ENCODE data around the gene IKZF5.
A peak's percentile ranks its signal among the peaks of the same experiment; 100 is the strongest.

IKZF5 gene

DNA sequence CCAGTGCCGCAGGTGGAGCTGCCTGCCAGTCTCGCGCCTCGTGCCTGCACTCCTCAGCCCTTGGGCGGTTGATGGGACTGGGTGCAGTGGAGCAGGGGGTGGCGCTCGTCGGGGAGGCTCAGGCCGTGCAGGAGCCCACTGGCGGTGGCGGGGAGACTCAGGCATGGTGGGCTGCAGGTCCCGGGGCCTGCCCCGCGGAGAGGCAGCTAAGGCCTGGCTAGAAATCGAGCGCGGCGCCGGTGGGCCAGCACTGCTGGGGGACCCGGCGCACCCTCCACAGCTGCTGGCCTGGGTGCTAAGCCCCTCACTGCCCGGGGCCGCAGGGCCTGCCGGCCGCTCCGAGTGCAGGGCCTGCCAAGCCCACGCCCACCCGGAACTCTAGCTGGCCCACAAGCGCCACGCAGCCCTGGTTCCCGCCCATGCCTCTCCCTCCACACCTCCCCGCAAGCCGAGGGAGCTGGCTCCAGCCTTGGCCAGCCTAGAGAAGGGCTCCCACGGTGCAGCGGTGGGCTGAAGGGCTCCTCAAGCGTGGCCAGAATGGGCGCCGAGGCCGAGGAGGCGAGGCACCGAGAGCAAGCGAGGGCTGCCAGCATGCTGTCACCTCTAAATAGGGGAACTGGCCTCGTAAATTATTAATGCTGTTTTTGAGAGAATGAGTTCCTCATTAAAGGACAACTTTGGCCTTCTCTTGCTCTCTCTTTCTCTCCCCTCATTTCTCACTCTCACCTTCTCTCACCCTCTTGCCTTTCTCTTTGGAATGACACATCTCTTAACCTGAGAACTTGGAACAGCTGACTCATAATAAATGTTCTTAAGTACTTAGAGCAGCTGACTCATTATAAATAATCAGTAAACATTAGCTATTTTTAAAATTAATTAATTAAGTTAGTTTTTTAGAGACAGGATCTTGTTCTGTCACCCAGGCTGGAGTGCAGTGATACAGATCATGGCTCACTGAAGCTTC lies 5.1 kb upstream of the IKZF5 start:
- DNase-seq, result no peak

DNA sequence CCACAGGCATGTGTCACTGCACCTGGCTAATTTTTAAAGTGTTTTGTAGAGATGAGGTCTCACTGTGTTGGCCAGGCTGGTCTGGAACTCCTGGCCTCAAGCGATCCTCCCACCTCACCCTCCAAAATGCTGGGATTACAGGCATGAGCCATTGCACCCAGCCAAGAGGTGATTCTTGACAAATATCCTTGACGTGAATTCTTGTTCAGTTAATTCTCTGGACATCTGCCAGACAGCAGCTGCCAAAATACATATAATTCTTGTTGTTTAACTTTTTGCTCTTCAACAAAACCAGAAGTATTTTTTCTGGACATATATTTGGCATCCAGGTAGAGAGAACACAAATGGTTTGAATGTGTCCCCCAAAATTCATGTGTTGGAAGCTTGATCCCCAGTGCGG lies 3.4 kb upstream of the IKZF5 start:
- DNase-seq, result no peak

DNA sequence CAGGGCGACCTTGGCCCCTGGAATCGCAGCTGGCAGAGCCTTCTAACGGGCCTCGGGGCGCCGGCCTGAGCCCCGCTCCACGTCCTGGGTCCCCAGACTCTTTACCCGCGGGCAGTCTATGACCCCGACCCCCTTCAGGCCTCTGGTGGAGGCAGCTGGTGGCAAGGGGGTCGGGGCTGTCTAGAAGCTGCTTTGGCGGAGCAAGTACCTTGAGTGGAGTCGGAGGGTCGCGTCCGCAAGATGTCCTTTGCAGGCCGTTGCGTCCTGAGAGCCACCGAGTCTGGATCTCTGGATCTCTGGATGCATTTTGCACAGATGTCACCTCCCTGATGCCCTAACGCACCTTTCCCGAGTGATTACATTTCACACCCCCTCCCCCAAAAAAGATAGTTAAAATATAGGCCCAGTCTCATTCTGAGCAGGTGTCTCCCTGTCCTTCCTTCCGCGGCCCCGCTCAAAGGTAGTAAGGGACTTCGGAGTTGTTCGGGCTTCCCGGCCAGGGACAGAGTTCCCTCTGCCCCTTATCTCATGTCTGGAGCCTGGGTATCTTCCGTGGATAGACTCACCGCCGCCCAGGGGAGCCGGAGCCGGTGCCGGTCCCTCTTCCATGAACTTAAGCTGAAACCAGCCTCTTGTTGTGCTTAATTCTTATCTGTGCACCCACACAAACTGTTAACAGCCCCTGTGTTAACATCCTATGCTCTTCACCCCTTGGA lies 668 bp upstream of the IKZF5 start:
- no peak for DNase-seq

DNA sequence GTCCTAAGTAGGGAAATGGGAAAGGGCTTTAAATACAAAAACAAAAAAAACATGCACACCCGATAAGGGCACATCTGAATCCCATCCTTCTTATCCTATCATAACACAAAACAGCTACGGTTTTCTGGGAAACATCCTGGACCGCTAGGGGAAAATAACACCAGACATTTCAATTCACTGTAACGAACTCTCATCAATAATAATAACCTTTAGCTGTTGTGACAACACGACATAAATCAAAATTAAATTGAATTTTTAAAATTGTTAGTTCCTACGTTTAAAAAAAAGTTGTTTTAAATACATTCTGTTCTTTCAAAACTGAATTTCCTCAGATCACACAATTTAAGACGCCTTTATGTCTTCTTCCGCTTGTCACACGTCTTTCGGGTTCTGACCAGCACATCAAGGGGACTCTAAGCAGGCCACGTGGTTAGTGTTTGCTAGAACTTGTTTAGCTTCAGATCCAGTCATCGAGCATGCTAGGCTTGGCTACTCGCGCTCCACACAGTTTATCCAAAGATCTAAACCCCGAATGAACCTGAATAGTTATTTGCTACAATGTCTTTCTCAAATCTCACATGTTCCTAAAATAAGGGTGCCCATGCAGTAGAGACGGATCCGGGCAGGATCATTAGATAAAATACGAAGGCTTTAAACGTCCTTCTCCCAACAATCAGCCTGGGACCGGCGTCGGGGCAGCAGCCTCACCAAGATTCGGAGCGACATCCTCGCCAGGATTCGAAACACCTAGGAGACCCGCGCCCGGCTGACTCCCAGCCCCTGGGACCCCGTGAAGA lies 839 bp downstream of the IKZF5 start:
- peak; percentile 21 for DNase-seq

DNA sequence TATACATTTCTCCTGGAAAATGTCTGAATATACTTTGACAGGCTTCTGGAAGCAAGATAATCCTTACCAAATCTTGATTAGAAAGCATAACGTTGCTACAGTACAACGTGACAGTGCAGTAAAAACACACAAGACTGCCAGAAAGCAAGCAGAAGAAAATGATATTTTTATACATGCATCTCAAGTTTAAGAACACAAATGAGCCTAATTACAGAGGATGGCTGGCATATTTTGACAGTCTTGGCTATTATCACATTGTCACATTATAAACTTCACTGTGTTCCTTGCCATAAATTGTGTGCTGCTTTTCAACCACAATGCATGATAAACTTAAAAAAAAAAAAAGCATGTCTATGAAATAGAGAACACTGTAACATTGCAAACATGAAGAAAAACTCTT lies 4.3 kb downstream of the IKZF5 start:
- DNase-seq, result no peak

DNA sequence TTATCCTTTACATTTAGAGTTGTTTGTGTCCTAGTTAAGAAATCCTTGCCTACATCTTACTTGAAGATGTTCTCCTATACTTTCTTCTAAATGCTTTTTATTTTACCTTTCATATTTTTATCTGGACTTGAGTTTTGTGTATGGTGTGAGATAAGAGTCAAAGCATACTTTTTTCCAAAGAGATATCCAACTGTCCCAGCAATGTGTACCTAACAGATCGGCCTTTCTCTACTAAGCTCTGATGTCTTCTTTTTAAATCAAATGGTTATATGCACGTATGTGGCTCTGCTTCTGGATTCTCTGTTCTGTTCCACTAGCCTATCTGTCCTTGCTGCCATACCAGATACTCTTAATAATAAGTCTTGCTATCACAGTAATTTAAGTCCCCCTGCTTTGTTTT lies 7.2 kb downstream of the IKZF5 start:
- no peak for DNase-seq

DNA sequence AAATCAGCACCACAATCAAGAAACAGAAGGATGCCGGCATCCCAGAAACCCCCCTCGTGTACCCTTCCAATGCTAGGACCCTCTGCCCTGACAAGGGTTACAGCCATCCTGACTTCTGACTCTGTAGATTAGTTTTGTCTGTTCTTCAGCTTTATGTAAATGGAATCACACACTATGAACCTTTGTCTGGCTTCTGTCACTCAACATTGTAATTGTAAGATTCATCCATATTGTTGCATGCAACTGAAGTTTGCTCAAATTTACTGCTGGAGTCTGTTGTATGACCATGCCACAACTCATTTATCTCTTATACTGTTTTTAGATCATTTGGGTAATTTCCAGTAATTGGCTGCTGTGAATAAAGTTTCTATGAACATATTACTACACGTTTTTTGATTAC lies 8.4 kb downstream of the IKZF5 start:
- no peak for DNase-seq

DNA sequence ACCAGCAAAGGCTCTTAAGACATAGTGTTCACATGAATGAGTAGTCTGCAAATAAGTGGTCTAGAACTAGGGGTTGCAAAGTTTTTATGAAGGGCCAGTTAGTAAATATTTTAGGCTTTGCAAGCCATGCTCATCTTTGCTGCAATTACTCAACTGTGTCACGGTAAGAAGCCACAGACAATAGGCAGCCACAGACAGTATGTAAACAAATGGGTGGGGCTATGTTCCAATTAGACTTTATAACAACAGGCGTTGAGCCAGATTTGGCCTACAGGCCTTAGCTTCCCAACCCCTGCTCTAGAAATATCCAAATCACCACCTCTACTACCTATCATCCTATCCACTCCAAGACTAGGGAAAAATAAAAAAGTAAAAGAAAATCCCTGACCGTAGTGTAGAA lies 9.2 kb downstream of the IKZF5 start:
- DNase-seq, result no peak

DNA sequence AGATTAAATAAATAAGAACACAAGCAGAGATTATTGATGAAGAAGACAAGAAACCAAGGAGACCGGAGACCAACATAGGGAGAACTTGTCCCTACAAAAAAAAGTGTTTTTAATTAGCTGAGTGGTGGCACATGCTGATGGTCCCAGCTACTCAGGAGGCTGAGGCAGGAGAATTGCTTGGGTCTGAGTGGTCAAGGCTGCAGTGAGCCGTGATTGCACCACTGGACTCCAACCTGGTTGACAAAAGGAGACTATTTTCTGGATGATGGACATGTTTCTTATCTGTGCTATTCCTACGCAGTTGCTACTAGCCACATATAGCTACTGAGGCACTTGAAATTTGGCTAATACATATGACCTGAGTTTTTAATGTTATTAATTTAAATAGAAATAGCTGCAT lies 9.7 kb downstream of the IKZF5 start:
- DNase-seq, result no peak

DNA sequence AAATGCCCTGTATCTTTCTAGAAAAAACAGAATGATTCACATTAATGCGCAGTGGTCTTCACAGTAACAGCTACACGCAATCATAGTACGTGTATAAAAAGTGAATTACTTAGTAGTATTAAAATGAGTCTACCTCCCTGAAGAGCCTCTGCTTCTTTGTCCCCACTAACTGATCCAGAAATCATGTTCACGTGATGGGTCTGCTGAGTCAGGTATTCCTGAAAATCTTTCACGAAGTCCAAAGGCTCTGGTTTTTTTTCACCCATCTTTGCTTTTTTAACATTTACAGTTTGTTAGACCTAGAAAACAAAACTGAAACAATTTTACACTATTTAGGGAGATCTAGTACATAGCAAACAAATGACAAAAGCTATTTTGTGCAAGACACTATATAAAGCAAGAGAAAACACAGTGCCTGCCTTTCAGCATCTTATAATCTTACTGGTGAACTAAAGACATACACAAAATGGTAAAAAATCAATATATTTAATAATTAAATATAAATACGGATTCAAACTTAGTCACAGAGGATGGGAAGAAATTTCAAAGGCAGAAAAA lies 10.2 kb downstream of the IKZF5 start:
- no peak for DNase-seq

DNA sequence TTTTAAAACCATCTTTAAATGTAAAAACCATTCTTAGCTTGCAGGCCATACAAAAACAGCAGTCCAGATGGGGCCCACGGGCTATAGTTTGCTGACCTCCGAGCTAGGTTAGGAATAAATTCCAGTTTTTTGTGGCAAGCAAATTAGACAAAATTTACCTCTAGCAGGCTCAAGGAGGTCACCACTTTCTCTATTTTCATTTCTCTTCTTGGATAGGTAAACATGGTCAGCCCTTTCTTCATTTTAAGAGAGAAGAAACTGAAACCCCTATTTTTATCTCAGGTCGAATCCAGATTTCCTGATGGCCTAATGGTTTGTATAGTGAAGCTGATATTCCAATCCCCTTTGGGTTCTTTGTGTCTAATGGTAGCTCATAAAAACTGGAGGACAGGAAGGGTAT lies 10.7 kb downstream of the IKZF5 start:
- DNase-seq, result no peak

DNA sequence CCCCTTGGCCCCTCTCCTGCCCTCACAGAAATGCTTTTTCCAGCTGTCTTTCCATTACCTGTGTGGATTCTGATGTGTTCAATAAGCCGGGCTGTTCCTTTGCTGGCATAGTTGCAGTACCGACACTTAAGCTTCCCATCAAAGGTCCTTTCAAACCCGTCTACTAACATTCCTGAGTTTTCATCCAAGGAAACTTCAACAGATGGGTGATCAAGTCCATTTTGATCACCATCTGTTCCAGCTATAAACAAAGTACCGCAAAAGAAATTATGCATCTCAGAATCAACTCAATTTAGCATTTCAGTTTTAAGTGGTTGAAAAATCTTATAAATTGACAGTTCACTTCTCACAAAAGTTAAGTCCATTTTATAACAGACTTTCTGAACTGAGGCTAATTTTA lies 12.7 kb downstream of the IKZF5 start:
- DNase-seq, result no peak

DNA sequence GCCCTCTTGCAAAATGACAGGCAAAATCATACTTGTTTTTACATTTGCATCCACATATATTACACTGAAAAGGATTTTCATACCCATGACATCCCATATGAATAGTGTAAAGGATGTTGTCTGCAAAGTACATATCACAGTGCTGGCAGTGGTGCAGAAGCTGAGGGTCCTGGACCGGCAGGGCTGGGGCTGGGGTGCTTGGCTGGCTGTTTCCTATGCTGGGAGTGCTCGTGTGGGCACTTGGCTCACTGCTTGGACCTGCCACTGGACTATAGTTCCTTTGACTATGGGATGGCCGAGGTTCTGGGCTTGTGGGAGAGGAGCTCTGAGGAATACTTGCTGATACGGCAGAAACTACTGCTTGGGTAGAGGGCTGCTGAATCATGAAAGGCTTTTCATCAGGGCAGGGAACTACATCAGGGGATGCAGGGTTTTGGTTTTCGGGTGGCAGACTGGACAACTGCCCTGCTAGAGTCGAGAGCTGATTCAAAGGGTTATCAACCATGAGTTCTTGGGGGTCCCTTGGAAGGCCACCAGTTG lies 14.7 kb downstream of the IKZF5 start:
- DNase-seq, result no peak

DNA sequence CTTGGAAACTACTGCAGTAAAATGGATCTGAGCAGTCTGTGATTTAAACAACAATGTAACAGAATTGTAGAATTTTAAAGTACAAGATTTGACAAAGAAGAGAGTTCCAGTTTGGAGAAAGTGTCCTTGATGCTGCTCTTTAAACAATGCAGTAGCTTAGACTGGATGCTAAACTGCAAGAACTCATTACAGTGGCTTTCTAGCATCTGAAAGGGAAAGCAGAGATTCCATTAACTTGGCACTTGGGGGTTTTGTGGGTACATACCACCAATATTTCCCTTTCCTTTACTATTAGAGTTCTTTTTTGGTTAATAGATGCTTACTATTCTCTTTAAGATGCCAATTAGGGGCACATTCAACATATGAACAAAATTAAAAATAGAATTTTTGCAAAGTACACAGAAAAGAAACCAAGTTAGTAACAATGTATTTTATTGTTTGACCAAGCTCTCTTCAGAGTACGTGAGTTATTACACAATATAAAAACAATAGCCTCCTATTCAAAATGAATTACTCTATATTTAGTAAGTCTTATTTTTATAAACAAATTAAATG lies 16.5 kb downstream of the IKZF5 start:
- no peak for DNase-seq

DNA sequence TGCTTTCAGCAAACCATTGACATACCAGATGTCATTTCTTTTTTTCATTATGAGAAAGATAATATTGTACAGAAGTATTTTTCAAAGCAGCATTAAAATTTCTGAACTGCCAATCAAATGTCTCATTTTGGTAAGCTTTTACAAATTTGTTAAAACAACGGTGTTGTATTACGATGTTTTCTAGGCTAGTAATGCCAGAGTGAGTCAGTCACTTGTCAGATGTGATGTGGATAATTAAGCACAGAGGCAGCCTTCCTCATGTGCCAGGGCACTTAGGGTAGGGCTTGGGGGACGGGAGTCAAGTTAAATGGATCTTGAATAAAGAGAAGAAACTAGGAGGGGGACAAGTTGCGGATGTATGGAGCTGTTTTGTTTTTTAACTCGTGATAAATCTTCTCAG lies 18.3 kb downstream of the IKZF5 start:
- DNase-seq, result no peak

DNA sequence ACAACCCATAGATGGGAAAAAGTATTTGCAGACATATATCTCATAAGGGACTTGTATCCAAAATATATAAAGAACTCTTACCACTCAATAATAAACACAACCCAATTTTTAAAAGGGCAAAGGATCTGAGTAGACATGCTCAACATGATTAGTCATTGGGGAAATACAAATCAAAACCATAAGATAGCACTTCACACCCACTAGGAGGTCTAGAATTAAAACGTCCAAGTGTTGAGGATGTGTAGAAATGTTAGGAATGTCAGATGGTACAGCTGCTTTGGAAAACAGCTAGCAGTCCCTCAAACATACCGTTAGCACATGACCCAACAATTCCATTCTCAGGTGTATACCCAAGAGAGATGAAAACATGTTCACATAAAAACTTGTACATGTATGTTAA lies 20.1 kb downstream of the IKZF5 start:
- peak; percentile 31 for DNase-seq

DNA sequence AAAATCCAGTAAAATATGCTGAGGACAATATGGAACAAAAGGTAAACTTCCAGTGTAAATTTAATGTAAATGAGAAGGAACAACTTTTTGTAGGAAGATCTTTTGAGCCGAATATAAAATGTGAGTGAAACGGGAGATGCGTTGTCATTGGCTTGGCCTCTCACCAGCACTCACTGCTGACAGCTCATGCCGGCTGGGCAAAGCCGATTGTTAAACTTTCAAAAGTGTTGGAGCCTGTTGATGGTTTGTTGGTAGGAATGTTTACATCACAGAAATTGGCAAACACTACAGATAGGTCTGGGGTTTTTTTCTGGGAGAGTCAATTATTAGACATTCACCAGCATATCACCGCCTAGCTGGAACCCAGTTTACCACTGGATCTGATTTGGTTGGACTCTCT lies 22.3 kb downstream of the IKZF5 start:
- DNase-seq, result no peak

DNA sequence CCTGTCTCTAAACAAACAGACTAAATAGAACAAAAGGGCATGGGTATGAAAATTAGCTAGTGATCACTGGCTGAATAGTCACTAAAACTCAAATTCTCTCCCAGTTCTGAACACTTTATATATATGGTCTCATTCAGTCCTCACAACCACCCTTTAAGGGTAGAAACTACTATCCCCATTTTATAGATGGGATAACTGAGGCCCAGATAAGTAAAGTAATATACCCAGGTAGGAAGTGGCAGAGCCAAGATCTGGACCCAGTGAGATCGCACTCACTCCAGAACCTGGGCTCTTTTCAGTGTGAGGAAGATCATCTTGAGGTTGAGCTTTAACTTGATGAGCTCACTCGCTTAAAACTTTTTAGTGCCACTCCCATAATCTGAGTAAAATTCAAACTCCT lies 23.9 kb downstream of the IKZF5 start:
- no peak for DNase-seq

DNA sequence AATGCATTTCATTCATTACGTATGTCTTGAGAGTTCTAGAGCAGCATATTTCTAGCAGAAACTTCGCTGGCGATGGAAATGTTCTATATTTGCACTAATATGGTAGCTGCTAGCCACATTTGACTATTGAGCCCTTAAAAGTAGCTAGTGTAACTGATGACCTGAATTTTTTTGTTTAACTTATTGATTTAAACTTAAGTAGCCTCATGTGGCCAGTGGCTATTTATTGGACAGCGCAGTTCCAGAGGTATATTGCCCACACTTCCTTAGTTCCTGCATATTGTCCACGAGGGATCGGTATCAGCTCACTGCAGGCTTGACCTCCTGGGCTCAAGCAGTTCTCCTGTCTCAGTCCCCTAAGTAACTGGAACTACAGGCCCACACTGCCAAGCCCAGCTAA lies 24.7 kb downstream of the IKZF5 start:
- DNase-seq, result no peak

DNA sequence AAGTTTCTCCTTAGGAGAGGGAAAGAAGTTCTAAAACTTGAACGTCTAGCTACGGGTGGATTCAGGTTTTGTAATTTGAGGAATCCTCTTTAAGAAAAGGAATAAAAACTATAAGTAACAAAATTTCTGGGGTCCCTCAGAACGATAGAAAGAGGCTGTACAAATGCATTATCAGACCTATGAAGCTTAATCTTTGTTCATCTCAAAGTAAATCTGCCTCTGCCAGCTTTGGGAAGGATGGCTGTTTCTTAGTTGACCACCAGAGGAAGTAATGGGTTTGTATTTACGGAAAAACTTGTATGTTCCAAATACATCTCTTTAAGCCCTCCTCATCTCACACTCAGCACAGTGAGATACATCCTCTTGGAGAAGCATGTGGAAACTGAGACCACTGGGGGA lies 27.5 kb downstream of the IKZF5 start:
- peak; percentile 38 for DNase-seq

DNA sequence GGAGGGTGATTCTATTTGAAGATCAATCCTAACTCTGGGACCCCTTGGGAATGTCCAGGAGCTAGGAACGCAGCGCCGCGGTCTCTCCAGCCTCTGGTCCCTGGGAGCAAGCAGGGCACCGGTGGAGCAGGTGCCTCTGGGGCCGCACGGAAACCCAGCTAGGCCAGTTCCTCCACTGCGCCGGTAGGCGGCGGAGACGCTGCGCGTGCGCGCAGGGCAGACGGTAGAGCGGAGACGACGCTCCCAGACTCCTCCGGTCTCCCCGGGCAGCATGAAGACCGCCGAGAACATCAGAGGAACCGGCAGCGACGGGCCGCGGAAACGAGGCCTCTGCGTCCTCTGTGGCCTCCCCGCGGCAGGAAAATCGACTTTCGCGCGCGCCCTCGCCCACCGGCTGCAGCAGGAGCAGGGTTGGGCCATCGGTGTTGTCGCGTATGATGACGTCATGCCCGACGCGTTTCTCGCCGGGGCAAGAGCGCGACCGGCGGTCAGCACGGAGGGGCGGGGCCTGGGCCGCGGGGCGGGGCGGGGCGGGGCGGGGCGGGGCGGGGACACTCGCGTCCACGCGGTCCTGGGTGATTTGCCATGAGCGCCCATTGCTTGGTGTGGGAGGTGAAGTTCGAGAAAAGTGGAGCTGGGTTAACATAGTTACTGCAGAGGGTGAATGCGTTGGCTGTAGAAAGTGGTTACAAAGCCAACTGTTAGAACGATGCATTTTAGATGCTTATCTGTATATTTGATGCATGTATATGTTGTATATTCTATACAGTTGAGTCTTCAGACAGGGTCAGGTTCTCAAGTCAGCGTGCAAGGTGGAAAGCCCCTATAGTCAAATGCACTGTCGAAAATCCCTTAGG lies 28.2 kb downstream of the IKZF5 start, which contains the start of gene PSTK:
PSTK (plus strand) TSS at position 193 of the 857 bp plus-strand sequence; CDS start at position 272, 79 bp downstream.
- peak; percentile 91 for DNase-seq
